ENCODE data around the gene AFF1.

Gene AFF1

DNA sequence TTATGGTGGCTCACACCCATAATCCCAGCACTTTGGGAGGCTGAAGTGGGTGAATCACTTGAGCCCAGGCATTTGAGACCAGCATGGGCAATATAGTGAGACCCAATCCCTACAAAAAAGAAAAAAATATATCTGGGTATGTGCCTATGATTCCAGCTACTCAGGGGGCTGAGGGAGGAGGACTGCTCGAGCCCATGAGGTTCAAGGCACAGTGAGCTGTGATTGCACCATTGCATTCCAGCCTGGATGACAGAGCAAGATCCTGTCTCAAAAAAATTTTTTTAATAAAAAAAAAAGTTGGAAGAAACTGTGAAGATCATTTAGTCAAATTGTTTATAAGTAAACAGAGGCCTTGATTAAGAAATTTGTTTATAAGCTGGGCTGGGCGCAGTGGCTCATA, 246.0 kb downstream of the AFF1 start:
- no peak for DNase-seq

GRCh38 chr4:87185146-87185870, 250.5 kb downstream of the AFF1 start:
- DNase-seq: no peak

GRCh38 chr4:87188048-87188447, 253.2 kb downstream of the AFF1 start:
- DNase-seq: no peak

GRCh38 chr4:87188932-87189331, 254.1 kb downstream of the AFF1 start:
- DNase-seq: no peak
